Measurements from ENCODE around the gene PTGS1. TPM values are rescaled to one million over a fixed set of nuclear protein-coding genes. Genes with fewer than 3 reads are reported as not detected.

Gene PTGS1
- polyA plus RNA-seq, 1 of the 3 experiments (the other 2 are of a cell fraction), result 5.4 TPM

DNA sequence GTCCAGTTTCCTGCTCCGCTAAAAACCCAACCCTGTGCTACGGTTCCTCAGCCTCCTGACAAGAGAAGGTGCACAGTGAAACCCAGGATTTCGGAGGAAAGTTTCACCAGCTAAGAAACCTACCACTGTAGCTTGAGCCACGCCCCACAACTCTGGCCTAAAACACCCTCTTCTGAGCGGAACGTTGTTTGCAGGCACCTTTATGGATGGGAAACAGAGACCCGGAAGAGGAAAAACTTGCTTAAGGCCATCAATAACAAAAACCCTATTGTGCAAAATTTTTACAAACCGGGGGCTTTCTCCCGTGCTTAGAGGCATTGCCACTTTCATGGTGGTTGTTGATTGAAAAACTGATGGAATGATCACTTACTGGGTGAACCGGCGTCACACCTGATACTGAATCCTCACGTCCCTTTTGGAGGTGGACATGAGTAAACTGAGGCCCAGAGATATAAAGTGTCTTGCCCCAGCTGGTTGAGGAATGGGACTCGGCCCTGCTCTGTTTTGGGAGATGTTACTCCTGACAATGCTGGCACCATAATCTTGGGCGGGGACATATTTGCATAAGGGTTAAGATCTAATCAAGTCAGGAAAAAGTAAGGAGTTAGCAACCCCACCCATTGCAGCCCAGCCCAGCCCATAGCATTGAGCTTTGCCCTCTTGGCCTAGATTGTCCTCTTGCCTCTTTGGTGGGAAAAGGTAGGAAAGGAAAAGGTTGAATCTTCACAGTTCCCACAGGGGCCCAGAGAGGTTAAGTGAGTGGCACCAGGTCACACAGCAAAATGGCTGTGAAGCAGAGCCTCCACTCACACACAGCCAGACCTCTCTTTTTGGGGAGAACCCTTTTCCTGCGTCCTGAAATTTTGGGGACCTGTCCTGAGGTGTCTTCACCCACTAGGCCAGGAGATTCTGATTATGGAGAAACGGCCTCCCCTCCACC is 23.2 kb upstream of the PTGS1 start (continued):
- TF ChIP-seq, protein P1, sequence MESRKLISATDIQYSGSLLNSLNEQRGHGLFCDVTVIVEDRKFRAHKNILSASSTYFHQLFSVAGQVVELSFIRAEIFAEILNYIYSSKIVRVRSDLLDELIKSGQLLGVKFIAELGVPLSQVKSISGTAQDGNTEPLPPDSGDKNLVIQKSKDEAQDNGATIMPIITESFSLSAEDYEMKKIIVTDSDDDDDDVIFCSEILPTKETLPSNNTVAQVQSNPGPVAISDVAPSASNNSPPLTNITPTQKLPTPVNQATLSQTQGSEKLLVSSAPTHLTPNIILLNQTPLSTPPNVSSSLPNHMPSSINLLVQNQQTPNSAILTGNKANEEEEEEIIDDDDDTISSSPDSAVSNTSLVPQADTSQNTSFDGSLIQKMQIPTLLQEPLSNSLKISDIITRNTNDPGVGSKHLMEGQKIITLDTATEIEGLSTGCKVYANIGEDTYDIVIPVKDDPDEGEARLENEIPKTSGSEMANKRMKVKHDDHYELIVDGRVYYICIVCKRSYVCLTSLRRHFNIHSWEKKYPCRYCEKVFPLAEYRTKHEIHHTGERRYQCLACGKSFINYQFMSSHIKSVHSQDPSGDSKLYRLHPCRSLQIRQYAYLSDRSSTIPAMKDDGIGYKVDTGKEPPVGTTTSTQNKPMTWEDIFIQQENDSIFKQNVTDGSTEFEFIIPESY (IDR thresholded peaks at IDR 0.05; ENCODE audit: borderline replicate concordance, low read depth), result no peak
- TF ChIP-seq TCF12 (IDR thresholded peaks at IDR 0.05), result no peak
- no peak for TF ChIP-seq EZH2phosphoT487 (IDR thresholded peaks at IDR 0.05; ENCODE audit: borderline replicate concordance, low read depth)
- no peak for TF ChIP-seq MXI1 (IDR thresholded peaks at IDR 0.05; ENCODE audit: low read depth, low read length)
- TF ChIP-seq POLR2AphosphoS5 (IDR thresholded peaks at IDR 0.05; ENCODE audit: low read depth, low read length), result no peak
- TF ChIP-seq, protein P2, sequence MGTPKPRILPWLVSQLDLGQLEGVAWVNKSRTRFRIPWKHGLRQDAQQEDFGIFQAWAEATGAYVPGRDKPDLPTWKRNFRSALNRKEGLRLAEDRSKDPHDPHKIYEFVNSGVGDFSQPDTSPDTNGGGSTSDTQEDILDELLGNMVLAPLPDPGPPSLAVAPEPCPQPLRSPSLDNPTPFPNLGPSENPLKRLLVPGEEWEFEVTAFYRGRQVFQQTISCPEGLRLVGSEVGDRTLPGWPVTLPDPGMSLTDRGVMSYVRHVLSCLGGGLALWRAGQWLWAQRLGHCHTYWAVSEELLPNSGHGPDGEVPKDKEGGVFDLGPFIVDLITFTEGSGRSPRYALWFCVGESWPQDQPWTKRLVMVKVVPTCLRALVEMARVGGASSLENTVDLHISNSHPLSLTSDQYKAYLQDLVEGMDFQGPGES (IDR thresholded peaks at IDR 0.05; ENCODE audit: low read depth, low read length), result no peak
- TF ChIP-seq NFIC (IDR thresholded peaks at IDR 0.05; ENCODE audit: borderline replicate concordance), result no peak

DNA sequence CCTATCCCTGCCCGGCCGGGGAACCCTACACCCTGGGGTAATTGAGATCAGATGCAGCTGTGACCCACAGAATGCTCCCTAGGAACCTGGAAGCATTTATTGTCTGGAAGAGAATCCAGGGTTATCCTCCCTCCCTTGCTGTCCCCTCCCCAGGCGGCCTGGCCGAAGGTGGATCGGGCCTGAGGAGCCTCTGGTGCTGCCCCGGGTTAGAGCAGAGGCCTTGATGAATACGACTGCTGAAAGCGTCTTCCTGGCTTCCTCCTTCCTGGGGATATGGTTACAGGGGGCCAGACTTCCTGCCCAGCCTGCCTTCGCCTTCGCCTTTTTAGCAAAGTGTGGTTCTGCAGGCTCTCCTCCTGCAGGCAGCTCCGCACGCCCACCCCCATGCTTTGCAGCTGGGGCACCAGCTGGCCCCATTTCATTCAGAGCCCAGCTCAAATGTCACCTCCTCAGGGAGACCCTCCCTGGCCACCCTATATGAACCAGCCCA is 22.5 kb upstream of the PTGS1 start:
- Histone ChIP-seq H3K9me3 (no peaks in the 10 kb centered on the region), H3K27ac (ENCODE audit: low read depth in 2 of 2, low read length in 1 of 2) (no peak overlapping the region), H3K79me2 (ENCODE audit: insufficient read depth) (no peaks in the 10 kb centered on the region), H3K4me3 (ENCODE audit: low read depth in 2 of 2, low read length in 1 of 2) (no peak overlapping the region), H4K20me1 (ENCODE audit: insufficient read depth) (no peaks in the 10 kb centered on the region), H3F3A (replicated peaks; ENCODE audit: insufficient read depth) (no peaks in the 10 kb centered on the region), H3K4me1 (ENCODE audit: control insufficient read depth in 1 of 2, insufficient read depth in 2 of 2, low read depth in 1 of 2, low read length in 1 of 2) (peaks cover 0 to 6% of the 10 kb centered on the region in 2 experiments; a peak in 1 of 4 replicates), H2AFZ (ENCODE audit: low read depth) (no peak overlapping the region), H3K36me3 (replicated peaks in 1 of 2; ENCODE audit: control insufficient read depth in 1 of 2, insufficient read depth in 2 of 2, low read length in 1 of 2) (no peaks in the 10 kb centered on the region), H3K9me2 (no peaks in the 10 kb centered on the region), H3K27me3 (ENCODE audit: insufficient read depth) (no peaks in the 10 kb centered on the region), H3K9ac (no peak overlapping the region), H3K4me2 (no peak overlapping the region)
- POLR2A ChIA-PET, result no interaction called here
- CTCF ChIA-PET, result interaction anchor here (1.0 to 21.3 kb wide), 4 partner anchors 18 to 802 kb away, joined by 3 to 528 read pairs (median 74); partner anchors contain the start of gene TTLL11
- TF ChIP-seq, protein P1 (IDR thresholded peaks at IDR 0.05; ENCODE audit: borderline replicate concordance, low read depth), result no peak
- TF ChIP-seq EZH2phosphoT487 (IDR thresholded peaks at IDR 0.05; ENCODE audit: borderline replicate concordance, low read depth), result no peak
- WGBS (ENCODE audit: low lambda C conversion rate), result 92% methylated on average over 4 of the region's 12 CpGs
- no peak for DNase-seq
